T-helper 1 cell (primary cell): ENCODE results near the gene RGS8.

Experiments used
- DNase-seq, 5 donors: peaks; one replicate each; pipeline ENCODE4 v3.0.0-alpha.2; 2012 to 2020
- total RNA-seq, 4 donors: gene quantifications; one replicate each; lab custom pipeline; 2026; lab: John Stamatoyannopoulos, UW

Gene RGS8, protein sequence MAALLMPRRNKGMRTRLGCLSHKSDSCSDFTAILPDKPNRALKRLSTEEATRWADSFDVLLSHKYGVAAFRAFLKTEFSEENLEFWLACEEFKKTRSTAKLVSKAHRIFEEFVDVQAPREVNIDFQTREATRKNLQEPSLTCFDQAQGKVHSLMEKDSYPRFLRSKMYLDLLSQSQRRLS
- 0 reads per million in 4 donors for total RNA-seq

DNA sequence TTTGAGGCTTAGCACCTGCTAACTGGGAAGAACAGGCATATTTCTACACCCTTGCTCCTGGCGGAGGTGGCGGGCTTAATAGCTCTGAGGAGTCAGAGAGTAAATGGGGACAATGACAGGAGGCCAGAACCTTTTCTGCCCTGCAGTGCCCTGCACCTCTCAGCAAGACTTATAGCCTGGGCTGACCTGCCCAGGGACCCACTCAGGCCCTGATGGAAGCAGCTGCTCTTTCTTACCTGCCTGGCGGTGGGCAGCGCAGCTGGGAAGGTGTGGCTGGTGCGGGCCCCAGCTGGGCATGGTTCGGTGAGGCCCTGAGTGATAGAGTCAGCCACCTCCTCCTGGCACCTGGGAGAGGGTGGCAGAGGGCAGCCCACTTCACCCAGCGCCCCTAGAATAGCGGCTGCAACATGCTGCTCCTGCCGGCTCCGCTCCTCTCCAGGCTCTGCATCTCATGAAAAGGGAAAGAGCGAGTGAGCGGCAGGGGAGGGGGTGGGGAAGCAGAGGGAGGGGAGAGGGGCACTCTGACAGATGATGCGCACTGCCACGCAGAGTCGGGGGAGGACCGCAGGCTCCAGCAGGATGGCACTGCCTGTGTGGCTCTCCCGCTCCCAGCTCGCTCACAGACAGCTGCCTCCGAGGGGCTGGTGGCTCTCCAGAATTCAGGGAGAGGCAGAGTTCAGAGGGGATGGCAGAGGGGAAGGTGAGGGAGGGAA, at the start of gene RGS8:
Gene RGS8, minus strand, starts transcription at position 472 of the 713 bp plus-strand sequence. CDS start 14,938 bp downstream, outside the sequence.
- no peak for DNase-seq

DNA sequence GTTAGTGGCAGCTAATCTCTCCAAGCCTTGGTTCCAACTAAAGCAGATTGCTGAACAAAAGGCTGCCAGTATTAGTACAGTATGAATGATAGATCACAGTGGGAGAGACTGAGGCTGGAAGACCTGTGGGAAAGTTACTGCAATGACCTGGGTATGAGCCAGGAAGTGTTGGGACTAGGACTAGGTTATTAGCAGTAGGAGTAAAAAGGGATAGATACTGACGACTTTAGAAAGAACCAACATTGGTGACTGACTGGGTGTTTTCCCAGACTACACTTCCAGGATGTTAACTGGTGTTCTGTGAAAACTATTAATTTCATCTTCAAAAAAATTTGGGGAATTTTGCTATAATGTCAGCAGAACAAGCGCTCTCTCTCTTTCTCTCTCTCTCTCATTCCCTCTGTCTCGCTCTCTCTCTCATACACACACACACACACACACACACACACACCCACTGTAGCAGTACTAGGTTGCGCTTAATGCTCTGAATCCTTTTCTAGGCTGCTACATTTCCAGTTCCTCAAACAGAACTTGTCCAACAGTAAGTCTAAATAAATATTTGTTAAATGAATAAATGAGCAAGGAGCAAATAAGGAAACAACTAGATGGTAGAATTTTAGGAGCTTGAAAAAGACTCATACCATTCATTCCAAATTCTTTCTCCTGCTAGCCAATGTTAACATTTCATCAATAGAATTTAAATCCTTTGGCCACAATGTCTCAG, 47.6 kb upstream of the RGS8 start:
- DNase-seq: no peak

DNA sequence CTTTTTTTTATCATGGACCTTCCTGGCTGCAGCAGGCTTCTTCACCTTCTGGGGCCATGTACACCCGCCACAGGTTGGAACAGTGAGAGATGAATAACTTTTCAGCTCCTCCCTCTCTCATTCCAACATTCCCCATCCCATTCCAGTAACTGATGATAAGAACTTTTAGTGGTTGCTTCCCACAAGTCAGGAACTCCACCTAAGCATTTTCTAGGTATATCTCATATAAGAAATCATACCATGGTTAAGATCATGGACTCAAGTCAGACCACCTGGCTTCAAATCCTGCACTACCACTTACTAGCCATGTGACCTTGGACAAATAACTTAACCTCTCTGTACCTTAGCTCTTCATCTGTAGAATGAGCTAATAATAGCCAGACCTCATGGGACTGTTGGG, 42.5 kb upstream of the RGS8 start:
- DNase-seq: no peak

DNA sequence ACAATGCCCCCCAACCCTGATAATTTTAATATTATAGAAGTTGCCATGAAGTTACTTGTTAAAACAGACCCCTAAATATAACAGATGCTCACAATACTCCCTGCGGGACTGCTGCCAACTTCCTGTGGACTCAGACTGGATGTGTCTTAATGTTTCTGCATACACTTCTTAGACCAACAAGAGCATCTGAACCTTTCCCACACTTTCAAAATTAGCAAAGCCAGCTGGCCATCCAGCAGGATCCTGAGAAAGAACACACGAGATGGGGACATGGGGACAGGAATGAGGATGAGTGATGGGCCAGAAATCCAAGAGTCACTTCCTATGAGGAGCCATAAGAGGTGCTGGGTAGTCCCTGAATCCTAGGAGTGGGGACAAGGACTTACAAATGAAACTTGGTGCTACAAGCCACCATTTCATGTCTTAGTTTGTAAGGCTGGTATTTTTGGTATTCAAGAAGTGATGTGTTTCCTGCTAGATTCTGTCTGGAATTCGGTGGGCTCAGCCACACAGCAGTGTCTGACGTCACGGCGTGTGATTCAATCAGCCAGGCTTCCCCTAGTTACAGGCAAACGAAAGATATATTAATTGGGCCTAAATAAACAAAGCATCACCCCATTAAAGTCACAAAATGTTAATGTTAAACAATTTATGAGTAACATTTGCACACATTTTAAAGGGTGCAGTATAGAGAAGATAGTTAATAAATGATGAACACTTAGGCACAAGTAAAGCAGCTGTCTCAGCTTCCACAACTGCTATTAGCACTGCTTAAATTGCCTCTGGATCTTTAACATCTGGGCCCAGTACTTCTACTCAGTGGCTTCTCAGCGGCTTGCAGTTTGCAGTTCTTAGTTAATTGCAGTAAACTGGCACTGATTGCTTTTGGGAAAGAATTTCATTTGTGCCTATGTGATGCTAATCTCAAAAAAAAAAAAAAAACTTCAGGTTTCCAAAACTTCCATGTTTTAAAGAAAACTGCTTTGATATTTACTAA, 41.2 kb upstream of the RGS8 start:
- DNase-seq: no peak

DNA sequence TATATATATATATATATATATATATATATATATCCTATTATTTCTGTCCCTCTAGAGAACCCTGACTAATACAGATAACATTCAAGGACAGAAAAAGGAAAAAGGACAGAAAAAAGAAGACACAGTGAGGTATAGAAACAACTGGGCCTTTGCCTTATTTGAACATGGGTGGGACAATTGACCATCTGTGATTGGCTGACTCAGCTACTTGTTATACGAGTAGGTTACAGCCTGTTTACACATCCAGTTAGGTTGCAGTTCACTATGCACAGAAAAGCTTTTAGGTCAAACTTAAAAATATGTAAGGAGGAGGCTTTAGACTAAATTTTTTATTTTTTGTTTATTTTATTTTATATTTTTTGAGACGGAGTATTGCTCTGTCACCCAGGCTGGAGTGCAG, 39.8 kb upstream of the RGS8 start:
- DNase-seq: no peak

DNA sequence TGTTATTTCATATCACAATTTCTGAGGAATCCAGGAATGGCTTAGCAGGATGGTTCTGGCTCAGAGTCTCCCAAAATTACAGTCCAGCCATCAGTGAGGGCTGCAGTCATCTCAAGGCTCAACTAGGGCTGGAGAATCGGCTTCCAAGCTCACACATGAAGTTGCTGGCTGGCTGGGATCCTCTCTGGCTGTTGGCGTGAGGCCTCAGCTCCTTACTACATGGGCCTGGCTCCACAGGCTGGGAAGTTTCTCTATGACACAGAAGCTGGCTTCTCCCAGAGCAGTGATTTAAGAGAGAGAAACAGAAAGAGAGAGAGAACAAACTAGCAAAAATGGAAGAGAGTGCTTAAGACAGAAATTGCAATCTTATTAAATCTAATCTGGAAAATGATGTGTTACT, 38.8 kb upstream of the RGS8 start:
- no peak for DNase-seq

DNA sequence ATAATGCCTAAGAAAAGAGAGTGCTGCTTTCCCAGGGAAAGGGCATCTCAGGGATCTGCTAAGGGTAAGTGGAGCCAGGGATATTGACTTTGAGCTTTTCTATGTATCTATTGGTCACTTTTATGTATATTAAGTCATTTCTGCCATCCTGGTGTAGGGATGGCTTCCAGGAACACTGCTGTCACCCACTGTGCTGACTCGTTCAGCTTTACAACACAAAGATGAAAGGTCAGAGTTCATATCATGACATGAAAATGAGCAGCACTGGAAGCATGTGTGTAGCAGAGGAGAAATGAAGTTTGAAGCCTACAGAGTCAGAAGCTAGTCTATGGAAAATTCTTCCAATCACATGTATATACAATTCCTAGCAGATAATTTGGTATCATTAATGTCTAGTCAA, 37.1 kb upstream of the RGS8 start:
- no peak for DNase-seq

DNA sequence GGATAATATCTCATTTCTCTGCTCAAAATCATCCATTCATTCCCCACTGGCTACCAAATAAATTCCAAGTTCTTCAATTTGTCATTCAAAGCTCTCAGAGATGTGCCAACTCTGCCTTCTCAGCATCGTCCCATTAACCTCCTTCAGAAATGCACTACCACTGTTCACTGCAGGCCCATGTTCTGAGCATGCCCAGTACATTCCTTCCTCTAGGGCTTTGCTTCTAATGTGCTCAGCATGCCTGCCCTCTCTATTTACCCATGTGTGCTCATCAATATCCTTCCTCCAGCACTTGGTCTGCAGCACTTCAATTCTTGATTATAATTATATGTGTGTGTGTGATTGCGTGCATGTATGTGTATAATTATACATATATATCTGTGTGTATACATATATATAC, 36.1 kb upstream of the RGS8 start:
- DNase-seq: no peak

DNA sequence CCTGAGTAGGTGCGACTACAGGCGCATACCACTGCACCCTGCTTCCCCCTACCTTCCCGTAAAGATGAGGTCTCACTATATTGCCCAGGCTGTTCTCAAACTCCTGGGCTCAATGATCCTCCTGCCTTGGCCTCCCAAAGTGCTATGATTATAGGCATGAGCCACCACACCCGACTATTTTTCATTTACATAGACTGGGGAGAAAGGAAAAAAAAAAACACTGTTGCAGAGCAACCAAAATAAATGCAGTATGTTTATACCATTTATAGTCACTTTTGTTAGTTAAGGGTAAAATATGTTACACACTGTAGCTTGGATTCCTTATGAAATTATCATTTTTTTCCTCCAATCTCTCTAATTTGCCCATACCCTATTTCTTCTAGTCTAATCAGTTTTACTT, 35.2 kb upstream of the RGS8 start:
- DNase-seq: no peak

DNA sequence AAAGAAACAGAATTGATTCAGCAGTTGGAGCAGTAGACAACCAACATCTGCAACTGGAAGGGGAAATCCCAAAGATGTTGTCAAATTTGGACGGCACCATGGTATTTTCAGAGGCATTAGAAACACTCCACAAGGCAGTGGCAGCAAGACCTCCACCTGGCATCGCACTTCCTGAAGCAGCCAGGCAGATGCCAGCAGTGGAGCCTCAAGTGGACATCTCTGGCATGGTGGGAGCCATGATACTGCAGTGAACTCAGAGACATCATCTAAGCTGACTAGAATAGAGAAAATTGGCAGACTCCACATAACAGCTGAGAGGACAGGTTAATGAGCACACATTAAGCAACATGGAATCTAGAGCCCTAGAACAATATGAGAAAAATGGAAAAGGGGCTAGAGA, 33.9 kb upstream of the RGS8 start:
- peak in 1 of 5 donors; percentile 11 for DNase-seq

DNA sequence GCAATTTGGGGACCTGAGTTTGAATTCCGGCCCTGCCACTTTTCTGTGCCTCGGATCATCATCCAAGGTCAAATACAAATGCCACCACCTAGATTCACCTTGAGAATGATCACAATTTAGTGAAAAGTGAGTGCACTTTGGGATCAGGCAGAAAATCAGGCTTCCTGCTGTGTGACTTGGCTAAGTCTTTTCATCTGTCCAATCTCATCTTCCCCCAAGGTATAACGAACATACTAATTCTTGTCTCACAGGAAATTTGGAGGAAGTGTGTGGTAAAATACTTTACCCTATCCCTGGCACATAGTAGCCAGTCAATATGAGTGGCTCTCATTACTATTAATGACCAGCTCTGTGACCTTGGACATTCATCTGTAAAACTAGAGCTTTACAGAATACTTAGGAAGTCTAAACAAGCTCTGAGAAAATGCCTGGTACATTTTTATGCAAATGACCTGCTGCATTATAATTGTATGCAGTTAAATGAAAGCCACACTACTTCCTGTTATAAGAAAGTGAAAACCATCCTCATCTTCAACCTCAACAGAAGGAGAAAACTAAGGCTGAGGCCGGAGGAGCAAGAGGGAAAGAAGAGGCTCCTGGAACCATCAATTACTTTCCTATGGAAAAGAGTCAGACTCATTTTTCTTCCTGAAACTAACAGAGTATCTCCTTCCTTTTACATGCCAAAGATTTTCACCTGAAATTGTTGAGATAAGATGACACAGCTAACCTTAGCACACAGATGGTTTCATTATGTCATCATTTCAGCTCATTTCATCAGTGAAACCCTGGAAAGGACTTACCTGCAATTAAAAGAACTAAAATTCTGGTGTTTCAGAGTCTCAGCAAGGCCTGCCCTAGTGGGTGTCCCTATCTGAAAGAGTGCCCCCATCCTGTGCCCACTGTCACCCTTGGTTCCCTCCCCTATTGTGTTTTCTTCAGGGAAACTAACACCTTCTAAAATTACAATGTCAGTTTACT, 32.6 kb upstream of the RGS8 start:
- DNase-seq: peak in 1 of 5 donors; percentile 20

DNA sequence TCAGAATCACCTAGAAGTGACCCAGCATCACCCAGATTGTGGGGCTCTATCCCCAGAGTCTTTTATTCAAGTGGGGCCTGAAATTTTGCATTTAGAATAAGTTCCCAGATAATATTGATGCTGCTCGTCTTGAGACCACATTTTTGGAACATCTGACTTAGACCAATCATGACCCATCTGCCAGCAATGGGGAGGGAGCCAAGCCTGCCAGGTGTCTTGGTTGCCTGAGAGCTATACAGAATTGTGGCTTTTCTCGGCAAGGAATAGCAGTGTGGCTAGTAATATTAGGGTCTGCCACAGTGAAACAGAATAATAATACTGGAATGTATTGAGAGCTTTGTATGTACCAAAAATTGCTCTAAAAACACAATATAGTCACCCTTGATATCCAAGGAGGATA, 31.1 kb upstream of the RGS8 start:
- no peak for DNase-seq

DNA sequence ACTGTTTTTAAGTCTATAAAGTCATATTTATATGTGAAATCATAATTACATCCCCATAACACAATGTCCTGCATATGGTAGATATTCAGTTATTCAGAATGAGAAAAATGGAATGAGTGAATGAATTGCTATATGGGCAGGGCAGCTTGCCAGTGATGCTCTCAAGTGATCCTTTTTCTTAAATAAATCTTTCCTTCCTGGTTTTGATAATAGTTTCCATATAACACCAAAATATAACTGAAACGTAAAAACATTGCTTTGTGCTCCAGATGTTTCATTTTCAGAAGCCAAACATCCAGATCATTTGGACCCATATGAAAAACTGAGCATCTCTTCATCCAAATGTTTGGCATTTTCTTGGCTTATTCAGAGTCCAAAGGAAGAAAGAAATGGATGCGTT, 30.2 kb upstream of the RGS8 start:
- no peak for DNase-seq

DNA sequence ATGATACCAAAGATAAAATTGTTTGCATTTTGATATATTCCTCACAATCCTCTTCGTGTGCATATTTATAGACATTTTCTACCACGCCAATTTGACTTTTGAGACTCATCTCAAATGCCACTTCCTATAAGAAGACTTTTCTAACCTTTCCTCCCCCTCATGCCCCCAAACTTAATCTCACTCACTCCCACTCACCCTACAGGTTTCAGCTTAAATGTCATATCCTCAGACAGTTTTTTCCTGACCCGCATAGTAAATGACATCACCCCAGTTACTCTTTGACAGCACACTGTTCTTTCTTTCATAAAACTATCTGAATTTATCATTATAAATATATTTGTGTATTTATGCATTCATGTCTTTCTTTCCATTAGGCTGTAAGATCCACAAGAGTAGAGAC, 29.6 kb upstream of the RGS8 start:
- no peak for DNase-seq

DNA sequence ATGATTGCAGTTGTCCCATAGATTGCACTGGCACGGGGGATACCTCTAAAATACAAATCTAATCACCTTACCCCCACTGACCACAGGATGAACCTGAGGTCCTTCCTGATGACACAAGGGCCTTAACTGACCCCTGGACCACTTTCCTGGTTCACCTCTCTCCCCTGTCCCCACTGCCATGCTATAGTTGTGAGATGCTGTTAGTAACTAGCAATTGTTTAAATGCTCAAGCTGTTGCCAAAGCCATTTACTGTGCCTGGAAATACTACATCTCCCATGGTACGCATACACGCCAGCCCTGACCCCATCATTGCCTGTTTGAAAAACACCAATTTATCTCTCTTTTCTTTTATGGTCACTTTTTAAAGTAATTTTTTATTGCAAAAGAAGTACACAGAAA, 29.1 kb upstream of the RGS8 start:
- DNase-seq: no peak

DNA sequence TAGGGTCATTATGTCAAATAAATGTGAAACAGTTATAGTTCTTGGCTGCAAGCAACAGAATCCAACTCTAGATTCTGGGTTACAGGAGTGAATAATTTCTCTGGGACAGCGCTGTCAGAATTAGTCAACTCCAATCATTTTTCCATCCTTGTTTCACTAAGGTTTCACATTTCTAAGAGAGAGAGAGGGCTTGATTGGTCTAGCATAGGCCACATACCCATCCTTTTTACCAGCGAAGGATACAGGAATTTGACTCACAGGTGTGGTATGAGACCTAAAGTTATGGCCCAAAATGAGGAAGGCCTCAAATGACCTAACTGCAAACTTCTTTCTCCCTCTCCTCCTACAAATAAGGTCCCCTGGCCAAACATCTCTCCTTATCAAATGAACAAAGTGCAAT, 25.5 kb upstream of the RGS8 start:
- no peak for DNase-seq

DNA sequence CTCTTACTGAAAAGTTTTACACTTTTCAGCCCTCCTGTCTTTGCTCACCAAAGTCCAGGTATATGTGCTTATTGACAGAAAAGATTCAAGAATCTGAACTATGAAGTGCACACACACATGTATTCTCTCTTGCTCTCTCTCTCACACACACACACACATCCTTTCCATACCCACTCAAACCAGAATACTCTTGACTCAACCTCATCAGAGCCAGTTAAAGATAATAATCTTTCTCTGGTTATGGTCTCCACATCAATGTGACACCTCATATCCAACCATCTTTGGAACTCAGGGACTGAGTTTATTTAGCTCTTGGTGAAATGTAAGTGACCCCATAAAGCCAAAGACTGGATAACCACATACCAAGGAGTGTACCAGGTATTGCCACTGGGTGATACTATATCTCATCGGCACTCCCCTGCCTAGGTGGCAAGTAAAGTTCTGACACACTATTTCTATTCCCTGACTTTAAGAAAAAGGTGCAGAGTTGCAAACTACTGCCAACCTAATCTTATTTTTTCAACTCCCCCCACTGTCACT, 24.9 kb upstream of the RGS8 start:
- peak in 1 of 5 donors; percentile 4 for DNase-seq

DNA sequence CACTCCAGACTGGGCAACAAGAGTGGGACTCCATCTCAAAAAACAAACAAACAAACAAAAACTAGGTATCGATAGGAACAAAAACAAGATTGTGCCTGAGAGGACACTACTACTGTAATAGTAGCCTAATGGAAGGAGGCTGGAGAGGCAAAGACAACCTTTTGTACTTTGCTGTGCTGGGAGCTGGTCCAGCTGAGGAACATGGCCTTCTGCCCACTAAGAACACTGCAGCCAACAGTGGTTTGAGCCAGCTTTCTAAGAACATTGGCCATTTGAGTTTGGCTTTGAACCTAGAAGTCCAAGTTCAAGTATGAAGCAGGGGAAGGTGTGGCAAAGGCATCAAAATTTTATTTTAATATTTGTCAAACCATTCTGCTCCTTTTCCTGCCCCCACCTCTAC, 22.7 kb upstream of the RGS8 start:
- DNase-seq: no peak

DNA sequence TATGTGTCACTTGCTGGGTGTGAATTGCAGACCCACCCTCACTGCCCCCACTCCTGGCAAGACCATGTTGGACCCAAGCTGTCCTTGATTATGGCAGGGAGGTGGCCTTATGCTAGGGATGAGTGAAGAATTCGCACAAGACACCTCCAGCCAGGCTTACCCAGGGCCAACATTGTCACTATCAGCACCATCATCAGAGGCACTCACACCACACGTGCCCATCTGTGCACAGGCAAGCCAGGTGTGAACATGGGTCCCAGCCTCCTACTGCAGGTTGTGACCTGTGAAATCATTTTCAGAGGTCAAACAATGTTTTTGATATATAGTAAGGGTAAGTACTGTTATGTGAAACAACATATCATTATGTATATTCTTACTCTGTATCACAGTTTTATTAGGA, 20.3 kb upstream of the RGS8 start:
- DNase-seq: no peak

DNA sequence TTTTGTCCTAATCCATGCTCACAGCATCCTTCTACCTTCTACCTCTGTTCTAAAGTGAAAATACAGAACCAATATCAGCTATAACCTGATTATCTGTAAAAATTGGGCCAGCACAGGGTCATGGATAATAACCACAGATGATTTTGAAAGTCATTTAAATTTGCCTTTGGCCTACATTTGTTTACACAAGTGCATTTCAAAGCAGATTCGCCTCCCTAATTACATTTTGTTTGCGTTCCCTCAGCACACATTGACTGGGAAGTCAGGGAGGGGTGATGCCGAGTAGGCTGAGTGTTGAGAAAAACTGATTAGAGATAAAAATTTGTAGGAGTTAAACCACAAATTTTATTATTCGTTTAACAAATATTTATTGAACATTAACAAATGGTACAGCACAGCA, 19.2 kb upstream of the RGS8 start:
- no peak for DNase-seq

DNA sequence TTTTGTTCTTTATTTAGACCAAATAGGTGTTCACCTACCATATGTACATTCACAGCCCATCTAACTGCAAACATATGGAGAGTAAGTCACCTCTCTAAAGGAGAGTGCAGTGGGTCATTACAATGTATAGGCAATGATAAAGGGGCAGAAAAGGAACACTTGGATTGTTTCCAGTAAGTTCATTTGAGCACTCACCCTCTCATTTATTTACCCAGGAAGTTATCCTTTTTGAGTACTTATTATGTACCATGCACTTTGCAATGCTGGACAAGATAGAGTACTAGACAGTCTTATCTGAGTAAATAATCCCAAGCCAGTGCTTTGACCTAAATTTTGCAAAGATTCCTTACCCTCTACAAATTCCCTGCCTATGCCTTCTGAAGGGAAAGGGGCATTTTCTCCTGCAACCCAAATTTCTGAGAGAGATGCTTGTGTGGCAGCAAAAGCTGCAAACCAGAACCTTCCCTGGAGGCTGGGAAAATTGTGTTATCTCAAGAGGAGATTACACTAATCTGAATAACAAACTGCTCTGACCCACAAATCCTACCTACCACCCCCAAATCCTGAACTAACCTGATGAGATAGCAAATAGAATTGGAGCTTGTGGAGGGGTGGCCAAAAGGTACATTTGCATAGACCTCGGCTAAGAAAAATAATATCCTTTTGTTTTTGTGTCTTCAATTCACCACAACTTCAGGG, 18.6 kb upstream of the RGS8 start:
- DNase-seq: no peak
